Fibroblast of villous mesenchyme (primary cell): ENCODE measurements around the gene POLDIP3. TPM values are rescaled to one million over a fixed set of nuclear protein-coding genes. Genes with fewer than 3 reads are reported as not detected.
"Not testable (repeated sequence)": the region's sequence is repeated elsewhere in the genome, so short reads cannot be mapped to it uniquely, and the experiment has no call there.

ENCODE experiments used
- DNase-seq: peaks from one replicate; pipeline ENCODE4 v3.0.0-alpha.2; 2010; ENCODE audit warnings: low read depth
- H3K4me3 ChIP-seq: 2 replicates; pipeline ENCODE4 v1.5.1; 2011; ENCODE audit warnings: low read depth, mild to moderate bottlenecking, low read length
- CTCF ChIP-seq: IDR thresholded peaks from 2 replicates; pipeline ENCODE4 v1.5.1; 2012; ENCODE audit warnings: low read depth, mild to moderate bottlenecking, low read length; ENCODE audit not compliant: insufficient read depth
- total RNA-seq: library from RNA; depleted of rRNA; stranded (reverse); fragments of >200 nt; gene quantifications from 2 replicates; pipeline ENCODE4 v1.2.3, GENCODE V29; 2012

POLDIP3 gene
- total RNA-seq, 1 donor = 26.3 TPM

GRCh38 chr22:42565956-42566355 is 48.7 kb downstream of the POLDIP3 start:
- TF ChIP-seq CTCF = no peak
- DNase-seq = no peak
- H3K4me3 ChIP-seq = no peak overlapping the region

- no peak for DNase-seq
- no peak overlapping the region for H3K4me3 ChIP-seq
- no peak for TF ChIP-seq CTCF
These were observed 50.0 kb downstream of the POLDIP3 start for GRCh38 chr22:42564699-42565098.

- H3K4me3 ChIP-seq, DNase-seq: not testable (repeated sequence)
These were observed 50.7 kb downstream of the POLDIP3 start for GRCh38 chr22:42563943-42564342.

- H3K4me3 ChIP-seq = no peak overlapping the region
- DNase-seq = no peak
- TF ChIP-seq CTCF = no peak
These were observed 52.0 kb downstream of the POLDIP3 start for GRCh38 chr22:42562684-42563083.

- TF ChIP-seq CTCF = no peak
- no peak for DNase-seq
- H3K4me3 ChIP-seq = no peak overlapping the region
These were observed 52.4 kb downstream of the POLDIP3 start for GRCh38 chr22:42562279-42562678.

- H3K4me3 ChIP-seq = no peak overlapping the region
- no peak for DNase-seq
- TF ChIP-seq CTCF = no peak
These were observed 52.8 kb downstream of the POLDIP3 start for GRCh38 chr22:42561856-42562255.

GRCh38 chr22:42560781-42561180 is 53.9 kb downstream of the POLDIP3 start:
- peak; percentile 57 for TF ChIP-seq CTCF

More at GRCh38 chr22:42560781-42561180, 53.9 kb downstream of the POLDIP3 start:
- no peak for DNase-seq
- no peak overlapping the region for H3K4me3 ChIP-seq
